ENCODE data around the gene SLC8B1. TPM values are rescaled to one million over a fixed set of nuclear protein-coding genes. Genes with fewer than 3 reads are reported as not detected.

Gene SLC8B1
- total RNA-seq, 1 experiment from 2014 or later: 29.0 TPM

- Histone ChIP-seq H3K36me3 (ENCODE audit: low read depth) (no peaks in the 10 kb centered on the region), H2AFZ (no peak overlapping the region), H3K4me2 (no peak overlapping the region), H3K27me3 (ENCODE audit: insufficient read depth, low read depth) (no peaks in the 10 kb centered on the region), H4K20me1 (ENCODE audit: insufficient read depth) (no peaks in the 10 kb centered on the region; the same call in 1 of the 2 replicates), H3K9me2 (ENCODE audit: insufficient read depth) (no peaks in the 10 kb centered on the region), H3K27ac (no peak overlapping the region), H3F3A (ENCODE audit: insufficient read depth, low read depth) (no peaks in the 10 kb centered on the region), H3K4me1 (replicated peaks; ENCODE audit: insufficient read depth) (no peaks in the 10 kb centered on the region), H3K79me2 (ENCODE audit: low read depth) (no peaks in the 10 kb centered on the region), H3K4me3 (no peak overlapping the region), H3K9me3 (ENCODE audit: insufficient read depth, low read depth) (no peaks in the 10 kb centered on the region)
- TF ChIP-seq, protein P1, sequence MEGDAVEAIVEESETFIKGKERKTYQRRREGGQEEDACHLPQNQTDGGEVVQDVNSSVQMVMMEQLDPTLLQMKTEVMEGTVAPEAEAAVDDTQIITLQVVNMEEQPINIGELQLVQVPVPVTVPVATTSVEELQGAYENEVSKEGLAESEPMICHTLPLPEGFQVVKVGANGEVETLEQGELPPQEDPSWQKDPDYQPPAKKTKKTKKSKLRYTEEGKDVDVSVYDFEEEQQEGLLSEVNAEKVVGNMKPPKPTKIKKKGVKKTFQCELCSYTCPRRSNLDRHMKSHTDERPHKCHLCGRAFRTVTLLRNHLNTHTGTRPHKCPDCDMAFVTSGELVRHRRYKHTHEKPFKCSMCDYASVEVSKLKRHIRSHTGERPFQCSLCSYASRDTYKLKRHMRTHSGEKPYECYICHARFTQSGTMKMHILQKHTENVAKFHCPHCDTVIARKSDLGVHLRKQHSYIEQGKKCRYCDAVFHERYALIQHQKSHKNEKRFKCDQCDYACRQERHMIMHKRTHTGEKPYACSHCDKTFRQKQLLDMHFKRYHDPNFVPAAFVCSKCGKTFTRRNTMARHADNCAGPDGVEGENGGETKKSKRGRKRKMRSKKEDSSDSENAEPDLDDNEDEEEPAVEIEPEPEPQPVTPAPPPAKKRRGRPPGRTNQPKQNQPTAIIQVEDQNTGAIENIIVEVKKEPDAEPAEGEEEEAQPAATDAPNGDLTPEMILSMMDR (conservative IDR thresholded peaks at IDR 0.05): no peak
- TF ChIP-seq EZH2 (IDR thresholded peaks at IDR 0.05; ENCODE audit: low read depth): no peak
- intact Hi-C loops (cut with micrococcal nuclease; ENCODE audit: unreplicated experiment): no loop called here
- BruUV-seq (replicated peaks): no TSS peak
- CTCF ChIA-PET: no interaction called here
- DNase-seq: no peak
- POLR2A ChIA-PET (ENCODE audit: unreplicated experiment): no interaction called here
Measured at GRCh38 chr12:113373440-113373839, 38.5 kb upstream of the SLC8B1 start.

GRCh38 chr12:113372371-113372770 lies 37.5 kb upstream of the SLC8B1 start:
- H3K27ac ChIP-seq: no peak overlapping the region
- H4K20me1 ChIP-seq (ENCODE audit: insufficient read depth): no peaks in the 10 kb centered on the region; the same call in 1 of the 2 replicates
- CTCF ChIA-PET: no interaction called here
- no peak overlapping the region for H3K4me2 ChIP-seq
- DNase-seq: no peak
- H2AFZ ChIP-seq: no peak overlapping the region
- BruUV-seq (replicated peaks): no TSS peak
- no peaks in the 10 kb centered on the region for H3K79me2 ChIP-seq (ENCODE audit: low read depth)
- intact Hi-C loops (cut with micrococcal nuclease; ENCODE audit: unreplicated experiment): no loop called here
- no peaks in the 10 kb centered on the region for H3K9me2 ChIP-seq (ENCODE audit: insufficient read depth)
- no peak overlapping the region for H3K4me3 ChIP-seq
- no peaks in the 10 kb centered on the region for H3K9me3 ChIP-seq (ENCODE audit: insufficient read depth, low read depth)
- no peaks in the 10 kb centered on the region for H3K4me1 ChIP-seq (replicated peaks; ENCODE audit: insufficient read depth)
- no peaks in the 10 kb centered on the region for H3K27me3 ChIP-seq (ENCODE audit: insufficient read depth, low read depth)
- TF ChIP-seq EZH2 (IDR thresholded peaks at IDR 0.05; ENCODE audit: low read depth): no peak
- TF ChIP-seq, protein P1 (conservative IDR thresholded peaks at IDR 0.05): no peak
- POLR2A ChIA-PET (ENCODE audit: unreplicated experiment): no interaction called here
- H3K36me3 ChIP-seq (ENCODE audit: low read depth): no peaks in the 10 kb centered on the region
- no peaks in the 10 kb centered on the region for H3F3A ChIP-seq (ENCODE audit: insufficient read depth, low read depth)

DNA sequence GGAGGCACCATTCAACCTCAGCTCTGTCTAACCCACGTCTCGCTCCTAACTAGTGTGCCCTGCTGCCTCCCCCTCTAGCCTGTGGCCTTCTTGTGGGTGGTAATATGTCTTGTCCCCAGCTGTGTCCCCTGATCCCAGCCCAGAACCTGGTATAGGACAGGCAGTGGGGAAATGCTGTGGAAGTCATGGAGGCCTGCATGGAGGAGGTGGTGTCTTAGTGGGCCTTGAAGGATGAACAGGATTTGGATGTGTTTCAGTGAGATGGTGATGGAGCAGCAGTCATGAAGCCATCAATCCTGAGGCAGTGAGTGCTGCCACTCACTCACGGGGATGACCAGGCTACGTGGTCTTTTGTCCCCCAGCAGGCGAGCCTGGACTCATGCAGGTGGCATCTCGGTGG lies 36.9 kb upstream of the SLC8B1 start:
- no peaks in the 10 kb centered on the region for H3K36me3 ChIP-seq (ENCODE audit: low read depth)
- no peaks in the 10 kb centered on the region for H3K79me2 ChIP-seq (ENCODE audit: low read depth)
- H3K27ac ChIP-seq: no peak overlapping the region
- no peaks in the 10 kb centered on the region for H3K9me3 ChIP-seq (ENCODE audit: insufficient read depth, low read depth)
- H2AFZ ChIP-seq: no peak overlapping the region
- intact Hi-C loops (cut with micrococcal nuclease; ENCODE audit: unreplicated experiment): no loop called here
- H3K4me2 ChIP-seq: no peak overlapping the region
- no peaks in the 10 kb centered on the region for H3F3A ChIP-seq (ENCODE audit: insufficient read depth, low read depth)
- POLR2A ChIA-PET (ENCODE audit: unreplicated experiment): no interaction called here
- H3K4me3 ChIP-seq: no peak overlapping the region
- no peak for TF ChIP-seq EZH2 (IDR thresholded peaks at IDR 0.05; ENCODE audit: low read depth)
- TF ChIP-seq, protein P1 (conservative IDR thresholded peaks at IDR 0.05): no peak
- H3K4me1 ChIP-seq (replicated peaks; ENCODE audit: insufficient read depth): no peaks in the 10 kb centered on the region
- BruUV-seq (replicated peaks): no TSS peak
- CTCF ChIA-PET: no interaction called here
- H3K9me2 ChIP-seq (ENCODE audit: insufficient read depth): no peaks in the 10 kb centered on the region
- DNase-seq: no peak
- H4K20me1 ChIP-seq (ENCODE audit: insufficient read depth): no peaks in the 10 kb centered on the region; the same call in 1 of the 2 replicates
- H3K27me3 ChIP-seq (ENCODE audit: insufficient read depth, low read depth): no peaks in the 10 kb centered on the region
